Stimulated activated CD4-positive, alpha-beta T cell treated with anti-CD3 and anti-CD28 coated beads, Interleukin-4, amount 100 ng/mL, for 1 hour (primary cell): ENCODE measurements around the gene CACNG7.
A peak's percentile ranks its signal among the peaks of the same experiment; 100 is the strongest.
"Not testable (repeated sequence)": the region's sequence is repeated elsewhere in the genome, so short reads cannot be mapped to it uniquely, and the experiment has no call there.

Experiments
- DNase-seq: peaks from one replicate; pipeline ENCODE4 v3.0.0-alpha.2; 2020

CACNG7 gene

GRCh38 chr19:53908935-53909415 lies at the start of gene CACNG7:
CACNG7 (plus strand) TSS chr19:53909278; CDS start chr19:53912832, 3,554 bp downstream.
- DNase-seq = no peak

- no peak for DNase-seq
Measured at GRCh38 chr19:53864308-53864836, 44.7 kb upstream of the CACNG7 start.

GRCh38 chr19:53865523-53865917 lies 43.6 kb upstream of the CACNG7 start:
- DNase-seq = no peak

GRCh38 chr19:53865918-53866864 lies 42.9 kb upstream of the CACNG7 start:
- DNase-seq = peak; percentile 53

GRCh38 chr19:53866865-53867224 lies 42.2 kb upstream of the CACNG7 start:
- no peak for DNase-seq

- DNase-seq = peak; percentile 98
Measured at GRCh38 chr19:53867225-53868090, 41.6 kb upstream of the CACNG7 start, which contains the start of gene MYADM. MYADM (plus strand) TSS chr19:53867883; CDS start chr19:53873530, 5,647 bp downstream.

GRCh38 chr19:53868091-53868891 lies 40.8 kb upstream of the CACNG7 start:
- peak; percentile 30 for DNase-seq

- peak; percentile 74 for DNase-seq
Measured at GRCh38 chr19:53868892-53869804, 39.9 kb upstream of the CACNG7 start.

- DNase-seq = not testable (repeated sequence)
Measured at GRCh38 chr19:53869805-53870484, 39.1 kb upstream of the CACNG7 start.

GRCh38 chr19:53870485-53870844 lies 38.6 kb upstream of the CACNG7 start:
- no peak for DNase-seq

- DNase-seq = no peak
Measured at GRCh38 chr19:53871454-53871853, 37.6 kb upstream of the CACNG7 start.

GRCh38 chr19:53872762-53873161 lies 36.3 kb upstream of the CACNG7 start:
- DNase-seq = no peak

GRCh38 chr19:53873773-53874605 lies 35.1 kb upstream of the CACNG7 start:
- DNase-seq = no peak

- DNase-seq = no peak
Measured at GRCh38 chr19:53874606-53874990, 34.5 kb upstream of the CACNG7 start.

- no peak for DNase-seq
Measured at GRCh38 chr19:53875602-53876325, 33.3 kb upstream of the CACNG7 start.

GRCh38 chr19:53876651-53877224 lies 32.3 kb upstream of the CACNG7 start:
- DNase-seq = no peak

- DNase-seq = no peak
Measured at GRCh38 chr19:53877361-53877766, 31.7 kb upstream of the CACNG7 start.

GRCh38 chr19:53878776-53879139 lies 30.3 kb upstream of the CACNG7 start:
- DNase-seq = no peak
